Activated CD4-positive, alpha-beta T cell treated with anti-CD3 and anti-CD28 coated beads for 4 hours (primary cell): ENCODE data around the gene RNF13.

Experiments
- DNase-seq, 2 donors: peaks; one replicate each; pipeline ENCODE4 v3.0.0-alpha.2; 2020

Gene RNF13

DNA sequence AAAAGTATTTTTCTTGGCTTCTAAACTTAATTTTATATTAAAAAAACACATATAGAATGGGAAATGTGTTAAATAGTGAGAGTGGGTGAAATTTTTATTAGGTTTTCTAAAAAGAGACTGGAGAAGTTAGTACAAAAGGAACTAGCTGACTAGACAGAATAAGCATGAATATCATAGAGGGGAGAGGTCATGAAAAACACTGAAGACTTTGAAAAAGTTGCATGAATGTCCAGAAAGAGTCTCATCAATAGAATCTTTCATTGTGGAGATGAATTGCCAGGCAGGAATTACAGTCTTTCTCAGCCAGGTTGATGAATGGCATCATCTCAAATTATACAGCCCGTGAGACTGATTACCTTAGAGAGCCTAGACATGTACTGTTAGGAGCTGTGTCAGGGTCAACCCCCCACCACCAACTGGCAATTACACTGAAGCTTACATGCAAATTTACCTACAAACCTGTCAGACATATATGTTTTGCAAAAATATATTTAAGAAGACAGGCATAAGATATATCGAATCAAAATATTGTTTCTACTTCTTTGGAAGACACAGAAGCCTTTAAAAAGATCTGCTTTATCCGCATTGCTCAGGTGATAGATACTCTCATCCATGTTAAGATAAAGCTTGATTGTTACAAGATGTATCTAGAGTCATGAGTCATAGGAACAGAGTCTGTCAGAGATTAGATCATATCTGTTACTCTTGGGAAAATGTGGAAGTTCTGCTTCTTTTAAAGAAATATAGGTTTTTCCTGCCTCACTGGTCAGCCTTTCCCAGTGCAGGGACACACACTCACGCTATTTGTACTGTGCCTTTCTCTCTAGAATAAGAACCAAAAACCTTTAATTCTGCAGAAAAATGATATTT lies 192.5 kb downstream of the RNF13 start:
- DNase-seq = no peak

DNA sequence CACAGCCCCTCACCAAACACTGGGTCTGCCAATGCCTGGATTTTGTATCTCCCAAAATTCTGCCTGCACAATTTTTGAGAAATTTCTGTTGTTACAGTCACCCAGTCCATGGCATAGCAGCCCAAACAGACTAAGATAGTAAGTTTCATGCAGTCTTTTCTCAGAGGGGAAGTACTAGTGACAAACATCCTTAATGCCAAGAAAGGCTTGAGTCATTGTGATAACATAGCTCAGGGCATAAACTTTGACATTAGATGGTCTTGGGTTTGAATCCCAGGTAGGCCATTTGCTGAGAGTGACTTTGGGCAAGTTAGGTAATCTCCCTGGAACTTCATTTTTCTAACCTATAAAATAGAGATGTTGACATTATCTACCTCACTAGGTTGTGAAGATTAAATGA lies 193.8 kb downstream of the RNF13 start:
- no peak for DNase-seq
